Naive B cell (primary cell): ENCODE results near the gene CACNA1I. TPM values are rescaled to one million over a fixed set of nuclear protein-coding genes. Genes with fewer than 3 reads are reported as not detected.
A peak's percentile ranks its signal among the peaks of the same experiment; 100 is the strongest.

Experiments used
- ATAC-seq, 2 donors: fragments of 150-1000 bp; cut with Tn5 transposase; 2 replicates each; pipeline ENCODE4 v1.10.0; 2021; ENCODE audit warnings: low read depth in 2 of 2, mild to moderate bottlenecking in 2 of 2, moderate library complexity in 2 of 2
- DNase-seq: peaks from one replicate; pipeline ENCODE4 v3.0.0; 2022
- H3K27ac Mint-ChIP-seq, 6 donors: one replicate each; pipeline ENCODE4 v1.8.0; 2020 to 2022; ENCODE audit warnings: mild to moderate bottlenecking in 6 of 6, mixed read lengths in 6 of 6, moderate library complexity in 5 of 6, inconsistent platforms in 2 of 6
- H3K27me3 Mint-ChIP-seq, 3 donors: one replicate each; pipeline ENCODE4 v1.8.0; 2021 to 2022; ENCODE audit warnings: mixed read lengths in 3 of 3, mild to moderate bottlenecking in 1 of 3
- H3K36me3 Mint-ChIP-seq, 2 donors: one replicate each; pipeline ENCODE4 v1.8.0; 2020 to 2022; ENCODE audit warnings: mixed read lengths in 2 of 2, inconsistent platforms in 1 of 2, mild to moderate bottlenecking in 1 of 2
- H3K4me1 Mint-ChIP-seq, 3 donors: one replicate each; pipeline ENCODE4 v1.8.0; 2020 to 2022; ENCODE audit warnings: mixed read lengths in 3 of 3, inconsistent platforms in 1 of 3, mild to moderate bottlenecking in 1 of 3, moderate library complexity in 1 of 3
- H3K4me3 Mint-ChIP-seq, 8 donors: one replicate each; pipeline ENCODE4 v1.8.0; 2020 to 2022; ENCODE audit warnings: mild to moderate bottlenecking in 8 of 8, mixed read lengths in 8 of 8, moderate library complexity in 8 of 8, inconsistent platforms in 2 of 8
- H3K9me3 Mint-ChIP-seq, 7 donors: one replicate each; pipeline ENCODE4 v1.8.0; 2020 to 2022; ENCODE audit warnings: mixed read lengths in 7 of 7, mild to moderate bottlenecking in 5 of 7, inconsistent platforms in 2 of 7, moderate library complexity in 1 of 7
- polyA plus RNA-seq, 6 donors: library from polyadenylated mRNA; unstranded; fragments of 300-500 nt; fragmentation: Illumina TruSeq; gene quantifications; one replicate each; pipeline ENCODE4 v1.2.3, GENCODE V29; 2021; ENCODE audit warnings: low read depth in 6 of 6

CACNA1I gene
- polyA plus RNA-seq, 6 donors from 2014 or later, result not detected

GRCh38 chr22:39628563-39629080 is 58.1 kb downstream of the CACNA1I start:
- Mint-ChIP-seq H3K4me1 (peaks cover 0 to 7% (median 0%) of the 10 kb centered on the region in 3 donors), H3K27ac (no peak overlapping the region), H3K27me3 (peaks cover 15 to 48% (median 41%) of the 10 kb centered on the region in 3 donors), H3K9me3 (peaks cover 0 to 2% (median 0%) of the 10 kb centered on the region in 7 donors), H3K36me3 (no peaks in the 10 kb centered on the region), H3K4me3 (no peak overlapping the region)
- DNase-seq, result no peak
- no peak for ATAC-seq

- ATAC-seq, result no peak
- Mint-ChIP-seq H3K4me3 (peak overlapping the region in 1 of 8 donors; percentile 29), H3K9me3 (peaks cover 0 to 2% (median 0%) of the 10 kb centered on the region in 7 donors), H3K36me3 (no peaks in the 10 kb centered on the region), H3K27ac (no peak overlapping the region), H3K4me1 (peaks cover 0 to 7% (median 0%) of the 10 kb centered on the region in 3 donors), H3K27me3 (peaks cover 15 to 48% (median 41%) of the 10 kb centered on the region in 3 donors)
- no peak for DNase-seq
These were observed 59.3 kb downstream of the CACNA1I start for GRCh38 chr22:39629851-39630250.

- ATAC-seq, result no peak
- Mint-ChIP-seq H3K9me3 (peaks cover 0 to 2% (median 0%) of the 10 kb centered on the region in 7 donors), H3K4me1 (peaks cover 0 to 7% (median 0%) of the 10 kb centered on the region in 3 donors), H3K36me3 (no peaks in the 10 kb centered on the region), H3K27me3 (peaks cover 15 to 48% (median 45%) of the 10 kb centered on the region in 3 donors), H3K4me3 (no peak overlapping the region), H3K27ac (peak overlapping the region in 1 of 6 donors; percentile 14)
- DNase-seq, result no peak
These were observed 60.2 kb downstream of the CACNA1I start for GRCh38 chr22:39630721-39631120.

GRCh38 chr22:39631381-39632286 is 61.1 kb downstream of the CACNA1I start:
- Mint-ChIP-seq H3K9me3 (peaks cover 0 to 2% (median 0%) of the 10 kb centered on the region in 7 donors), H3K27ac (no peak overlapping the region), H3K36me3 (no peaks in the 10 kb centered on the region), H3K4me3 (no peak overlapping the region), H3K4me1 (peaks cover 0 to 7% (median 0%) of the 10 kb centered on the region in 3 donors), H3K27me3 (peaks cover 10 to 43% (median 40%) of the 10 kb centered on the region in 3 donors)
- DNase-seq, result no peak
- no peak for ATAC-seq

- Mint-ChIP-seq H3K9me3 (peaks cover 0 to 4% (median 0%) of the 10 kb centered on the region in 7 donors), H3K27me3 (peaks cover 4 to 27% (median 16%) of the 10 kb centered on the region in 3 donors), H3K4me3 (no peak overlapping the region), H3K36me3 (no peaks in the 10 kb centered on the region), H3K27ac (no peak overlapping the region), H3K4me1 (peaks cover 0 to 4% (median 0%) of the 10 kb centered on the region in 3 donors)
- no peak for ATAC-seq
- no peak for DNase-seq
These were observed 64.2 kb downstream of the CACNA1I start for GRCh38 chr22:39634530-39635405.

- DNase-seq, result no peak
- Mint-ChIP-seq H3K27me3 (peaks cover 4 to 25% (median 7%) of the 10 kb centered on the region in 3 donors), H3K36me3 (no peaks in the 10 kb centered on the region), H3K9me3 (peaks cover 0 to 7% (median 1%) of the 10 kb centered on the region in 7 donors), H3K4me1 (peaks cover 0 to 4% (median 0%) of the 10 kb centered on the region in 3 donors), H3K4me3 (no peak overlapping the region), H3K27ac (peak overlapping the region in 1 of 6 donors; percentile 81)
- ATAC-seq, result no peak
These were observed 65.2 kb downstream of the CACNA1I start for GRCh38 chr22:39635719-39636118.

- Mint-ChIP-seq H3K27me3 (peaks cover 8 to 43% (median 21%) of the 10 kb centered on the region in 3 donors), H3K36me3 (no peaks in the 10 kb centered on the region), H3K27ac (no peak overlapping the region), H3K4me1 (no peaks in the 10 kb centered on the region), H3K9me3 (peaks cover 0 to 7% (median 1%) of the 10 kb centered on the region in 7 donors), H3K4me3 (no peak overlapping the region)
- DNase-seq (no peak), ATAC-seq (no peak)
These were observed 68.4 kb downstream of the CACNA1I start for GRCh38 chr22:39638958-39639357.

GRCh38 chr22:39641660-39642310 is 71.2 kb downstream of the CACNA1I start:
- no peaks in the 10 kb centered on the region for H3K36me3 Mint-ChIP-seq
- H3K4me1 Mint-ChIP-seq, result no peaks in the 10 kb centered on the region
- peaks cover 8 to 43% (median 21%) of the 10 kb centered on the region in 3 donors for H3K27me3 Mint-ChIP-seq
- no peak overlapping the region for H3K4me3 Mint-ChIP-seq
- peaks cover 0 to 7% (median 1%) of the 10 kb centered on the region in 7 donors for H3K9me3 Mint-ChIP-seq
- no peak overlapping the region for H3K27ac Mint-ChIP-seq
- ATAC-seq (no peak), DNase-seq (no peak)

- Mint-ChIP-seq H3K27ac (no peak overlapping the region), H3K27me3 (peaks cover 8 to 47% (median 21%) of the 10 kb centered on the region in 3 donors), H3K4me1 (no peaks in the 10 kb centered on the region), H3K4me3 (no peak overlapping the region), H3K9me3 (peaks cover 0 to 7% (median 1%) of the 10 kb centered on the region in 7 donors), H3K36me3 (no peaks in the 10 kb centered on the region)
- ATAC-seq (no peak), DNase-seq (no peak)
These were observed 72.9 kb downstream of the CACNA1I start for GRCh38 chr22:39643311-39644083.

- no peak overlapping the region for H3K4me3 Mint-ChIP-seq
- no peaks in the 10 kb centered on the region for H3K36me3 Mint-ChIP-seq
- ATAC-seq (no peak), DNase-seq (no peak)
- H3K9me3 Mint-ChIP-seq, result no peaks in the 10 kb centered on the region
- H3K4me1 Mint-ChIP-seq, result peaks cover 0 to 4% (median 0%) of the 10 kb centered on the region in 3 donors
- no peak overlapping the region for H3K27ac Mint-ChIP-seq
- H3K27me3 Mint-ChIP-seq, result peaks cover 8 to 37% (median 21%) of the 10 kb centered on the region in 3 donors
These were observed 75.0 kb downstream of the CACNA1I start for GRCh38 chr22:39645532-39645931.

- H3K36me3 Mint-ChIP-seq, result no peaks in the 10 kb centered on the region
- H3K27ac Mint-ChIP-seq, result peak overlapping the region in 1 of 6 donors; percentile 44
- DNase-seq, result no peak
- H3K9me3 Mint-ChIP-seq, result no peaks in the 10 kb centered on the region
- peaks cover 0 to 4% (median 0%) of the 10 kb centered on the region in 3 donors for H3K4me1 Mint-ChIP-seq
- no peak for ATAC-seq
- no peak overlapping the region for H3K4me3 Mint-ChIP-seq
- peaks cover 8 to 31% (median 15%) of the 10 kb centered on the region in 3 donors for H3K27me3 Mint-ChIP-seq
These were observed 76.0 kb downstream of the CACNA1I start for GRCh38 chr22:39646398-39647063.
